ENCODE results near the gene MARK3.
A peak's percentile ranks its signal among the peaks of the same experiment; 100 is the strongest.

MARK3 gene

DNA sequence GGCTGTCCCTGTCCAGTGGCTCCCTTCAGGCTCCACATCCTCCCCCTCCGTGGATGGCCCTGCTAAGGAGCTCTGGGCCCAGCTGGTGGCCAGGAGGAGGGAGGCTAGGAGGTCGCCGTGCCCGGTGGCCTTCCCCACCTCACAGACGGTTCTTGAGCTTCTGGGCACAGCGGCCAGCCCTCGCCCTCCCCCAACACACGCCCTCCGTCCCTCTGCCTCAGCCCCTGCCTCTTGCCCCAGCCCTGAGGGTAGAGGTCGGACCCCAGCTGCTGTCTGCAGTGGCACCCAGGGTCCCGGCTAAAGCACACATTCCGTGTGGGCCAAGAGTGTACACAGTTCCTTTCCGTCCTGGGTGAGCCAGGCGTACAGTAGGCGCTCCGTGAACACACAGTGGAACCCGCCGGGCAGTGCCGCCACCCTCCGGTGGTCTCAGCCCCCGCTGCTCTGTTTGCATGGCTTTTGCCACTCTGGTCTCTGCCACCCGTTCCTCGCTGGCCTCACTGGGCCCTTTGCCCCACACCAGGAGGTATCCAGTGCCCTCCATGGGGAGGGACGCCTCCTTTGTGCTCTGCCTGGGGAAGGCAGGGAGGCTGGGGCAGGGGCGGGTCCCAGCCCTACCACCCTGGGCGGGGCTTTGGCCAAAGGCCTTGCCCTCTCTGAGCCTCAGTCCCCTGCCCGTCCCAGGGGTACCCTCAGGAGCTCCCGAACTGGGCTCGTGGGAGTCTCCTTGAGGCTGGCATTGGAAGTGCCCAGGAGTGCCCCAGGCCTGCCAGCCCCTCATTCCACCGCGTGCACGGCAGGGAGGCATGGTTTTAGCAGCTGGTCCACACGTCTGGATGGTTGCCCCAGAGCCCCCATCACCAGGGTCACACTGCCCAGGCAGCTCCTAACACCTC is 156.7 kb downstream of the MARK3 start:
- DNase-seq, result no peak

DNA sequence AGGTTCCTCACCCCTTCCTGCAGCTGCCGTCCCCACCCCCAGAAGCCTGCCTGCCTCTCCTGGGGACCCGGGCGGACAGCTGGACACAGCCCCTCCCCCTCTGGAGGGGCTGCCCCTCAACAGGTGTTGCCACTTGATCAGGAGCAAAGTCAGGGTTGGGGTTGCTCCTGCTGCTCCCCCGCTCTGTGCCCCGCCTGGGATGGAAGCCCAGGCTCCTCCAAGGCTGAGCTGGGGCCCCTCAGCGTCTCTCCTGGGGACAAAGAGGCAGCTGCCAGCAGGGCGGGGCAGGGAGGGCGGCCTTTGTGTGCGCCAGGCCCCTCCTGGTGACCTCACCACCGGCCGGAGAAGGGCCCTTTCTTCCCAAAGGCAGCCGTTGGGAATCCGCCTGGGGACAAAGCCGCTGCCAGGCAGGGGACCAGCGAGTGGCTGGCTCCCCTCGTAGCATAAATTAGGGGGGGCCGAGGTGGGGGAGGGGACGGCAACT is 157.4 kb downstream of the MARK3 start:
- no peak for DNase-seq

DNA sequence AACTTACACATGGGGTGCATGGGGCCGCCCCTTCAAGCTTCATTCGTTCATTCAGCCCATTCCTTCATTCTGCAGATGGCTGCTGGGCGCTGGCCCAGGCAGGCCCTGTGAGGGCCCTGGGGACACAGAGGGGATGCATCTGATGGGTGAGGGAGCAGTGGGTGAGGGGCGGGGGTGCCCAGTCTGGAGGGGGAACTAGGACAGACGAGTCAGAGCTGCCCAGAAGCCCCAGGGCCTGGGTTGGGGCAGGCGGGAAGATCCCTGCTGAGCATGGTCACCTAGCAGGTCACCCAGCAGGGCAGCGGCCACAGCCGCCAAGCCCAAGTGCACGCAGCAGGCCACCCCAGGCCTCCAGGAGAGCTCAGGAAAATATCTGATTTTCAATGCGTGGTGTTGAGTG is 157.9 kb downstream of the MARK3 start:
- no peak for DNase-seq

DNA sequence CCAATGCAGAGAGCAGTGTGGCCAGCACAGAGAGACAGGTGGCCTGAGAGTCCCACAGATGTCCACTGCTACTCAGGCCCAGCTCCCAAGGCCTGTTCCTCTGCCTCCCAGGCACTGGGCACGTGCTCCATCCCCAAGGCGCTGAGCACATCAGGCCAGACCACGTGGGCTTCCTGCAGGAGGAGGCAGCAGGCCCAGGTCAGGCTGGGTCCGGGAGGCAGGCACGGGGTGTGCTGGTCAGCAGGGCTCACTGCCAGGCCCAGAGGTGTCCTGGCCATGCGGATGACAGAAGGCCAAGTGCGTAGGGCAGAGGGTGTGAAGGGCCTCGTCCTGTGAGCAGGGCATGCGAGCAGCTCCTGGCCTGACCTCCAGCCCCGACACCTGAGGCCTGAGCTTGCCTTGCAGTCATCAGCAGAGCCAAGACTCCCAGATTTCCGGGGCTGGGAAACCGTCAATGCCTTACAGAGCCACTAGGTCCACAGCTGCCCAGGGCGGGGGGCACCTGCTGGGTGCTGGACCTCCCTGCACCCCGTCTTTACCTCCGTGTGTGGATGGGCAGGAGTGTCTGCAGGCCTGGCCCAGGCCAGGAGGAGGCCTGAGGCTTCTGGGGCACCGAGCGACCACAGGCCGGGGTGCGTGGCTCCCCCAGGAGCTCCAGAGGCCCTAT is 158.6 kb downstream of the MARK3 start:
- no peak for DNase-seq

DNA sequence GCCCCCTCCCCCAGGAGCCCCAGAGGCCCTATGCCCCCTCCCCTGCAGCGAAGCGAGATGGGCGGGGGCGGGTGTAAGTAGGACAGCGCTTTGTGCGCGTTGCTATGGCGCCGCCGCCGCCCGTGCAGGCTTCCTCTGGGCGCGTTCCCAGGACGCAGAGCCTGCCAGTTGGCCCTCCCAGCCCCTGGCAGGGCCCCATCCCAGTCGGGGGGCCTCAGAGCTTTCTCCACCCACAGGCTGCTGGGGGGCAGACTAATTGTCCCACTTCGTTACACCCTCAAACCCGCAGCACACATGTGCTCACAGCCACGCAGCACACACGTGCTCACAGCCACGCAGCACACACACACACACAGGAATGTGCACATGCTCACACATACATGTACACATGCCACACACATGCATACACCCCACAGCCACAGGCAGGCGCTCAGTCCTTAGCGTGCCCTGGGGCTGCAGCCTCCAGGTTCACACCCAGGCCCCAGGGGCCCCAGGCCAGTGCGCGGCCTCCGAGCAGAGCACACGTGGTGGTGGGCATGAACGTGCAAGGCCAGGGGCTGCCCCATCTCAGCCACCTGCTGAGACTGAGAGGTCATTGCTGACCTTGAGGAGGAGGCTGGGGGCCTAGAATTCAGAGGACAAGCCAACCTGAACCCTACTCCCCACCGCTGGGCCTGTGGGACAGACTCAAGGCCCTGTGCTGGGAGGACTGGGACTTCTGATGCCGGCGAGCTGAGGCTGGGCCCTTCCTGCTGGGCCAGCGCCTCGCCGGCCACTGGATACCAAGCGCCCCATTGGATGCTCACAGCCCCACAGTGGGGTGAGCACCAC is 159.4 kb downstream of the MARK3 start:
- DNase-seq, result no peak

DNA sequence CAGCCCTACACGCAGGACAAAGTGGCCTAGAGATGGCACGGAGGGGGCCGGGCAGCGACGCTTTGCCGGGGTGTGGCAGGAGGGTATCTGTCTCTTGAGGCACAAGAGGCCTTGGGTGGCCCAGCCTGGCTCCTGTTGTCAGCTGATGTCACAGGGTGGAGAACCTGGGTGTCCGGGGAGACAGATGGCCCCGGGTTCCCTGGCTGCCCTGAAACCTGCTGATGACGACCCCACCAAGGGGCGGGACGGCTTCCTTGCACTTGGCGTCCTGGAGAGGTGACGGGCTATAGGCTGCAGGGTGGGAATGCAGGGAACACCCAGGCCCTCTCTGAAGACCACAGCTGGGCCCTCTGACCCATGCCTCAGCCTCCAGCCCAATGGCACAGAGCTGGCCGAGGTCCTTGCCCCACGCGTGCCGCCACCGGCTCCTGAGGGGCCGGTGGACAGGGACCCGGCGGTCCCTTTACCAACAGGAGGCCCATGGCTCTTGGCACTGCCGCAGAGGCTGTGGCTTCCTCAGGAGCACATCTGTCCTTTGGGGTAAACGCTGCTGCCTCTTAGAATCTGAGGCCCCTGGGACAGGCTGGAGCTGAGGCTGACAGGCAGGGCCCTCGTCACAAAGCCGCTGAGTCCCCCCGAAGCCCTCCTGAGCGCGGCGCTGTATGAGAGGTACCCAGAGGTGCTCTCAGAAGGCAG is 160.2 kb downstream of the MARK3 start:
- no peak for DNase-seq

DNA sequence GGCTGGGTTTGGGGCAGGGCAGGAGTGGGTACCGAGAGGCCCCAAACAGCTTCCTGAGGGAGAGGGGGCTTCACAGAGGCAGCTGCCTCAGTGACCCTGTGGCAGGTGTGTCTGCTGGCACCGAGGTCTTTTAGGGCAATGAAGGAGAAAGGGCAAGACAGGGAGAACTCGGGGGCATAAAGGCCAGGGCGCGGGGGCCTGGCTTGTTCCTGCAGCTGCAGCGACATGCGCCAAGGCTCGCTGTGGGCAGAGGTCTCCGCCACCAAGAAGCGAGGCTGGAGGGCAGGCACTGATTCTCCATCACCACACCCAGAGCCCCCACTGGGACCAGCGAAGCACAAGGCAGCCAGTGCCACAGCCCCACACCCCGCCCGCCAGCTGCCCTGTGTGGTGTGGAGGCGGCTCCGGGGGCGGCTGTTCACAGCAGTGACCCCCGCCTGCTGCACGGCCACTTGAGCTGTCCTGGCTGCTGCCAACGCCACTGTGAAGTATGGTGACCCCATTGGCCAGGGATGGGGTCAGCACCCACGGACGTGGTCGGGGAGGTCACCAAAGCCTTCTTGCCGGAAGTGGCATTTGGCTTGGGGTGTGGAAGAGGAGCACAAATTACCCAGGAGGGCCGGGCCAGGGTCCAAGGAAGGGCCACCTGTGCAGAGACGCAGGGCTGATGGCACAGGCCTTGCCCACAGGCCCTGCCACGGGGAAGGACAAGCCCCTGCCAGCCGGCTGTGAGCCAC is 160.9 kb downstream of the MARK3 start:
- DNase-seq, result no peak

DNA sequence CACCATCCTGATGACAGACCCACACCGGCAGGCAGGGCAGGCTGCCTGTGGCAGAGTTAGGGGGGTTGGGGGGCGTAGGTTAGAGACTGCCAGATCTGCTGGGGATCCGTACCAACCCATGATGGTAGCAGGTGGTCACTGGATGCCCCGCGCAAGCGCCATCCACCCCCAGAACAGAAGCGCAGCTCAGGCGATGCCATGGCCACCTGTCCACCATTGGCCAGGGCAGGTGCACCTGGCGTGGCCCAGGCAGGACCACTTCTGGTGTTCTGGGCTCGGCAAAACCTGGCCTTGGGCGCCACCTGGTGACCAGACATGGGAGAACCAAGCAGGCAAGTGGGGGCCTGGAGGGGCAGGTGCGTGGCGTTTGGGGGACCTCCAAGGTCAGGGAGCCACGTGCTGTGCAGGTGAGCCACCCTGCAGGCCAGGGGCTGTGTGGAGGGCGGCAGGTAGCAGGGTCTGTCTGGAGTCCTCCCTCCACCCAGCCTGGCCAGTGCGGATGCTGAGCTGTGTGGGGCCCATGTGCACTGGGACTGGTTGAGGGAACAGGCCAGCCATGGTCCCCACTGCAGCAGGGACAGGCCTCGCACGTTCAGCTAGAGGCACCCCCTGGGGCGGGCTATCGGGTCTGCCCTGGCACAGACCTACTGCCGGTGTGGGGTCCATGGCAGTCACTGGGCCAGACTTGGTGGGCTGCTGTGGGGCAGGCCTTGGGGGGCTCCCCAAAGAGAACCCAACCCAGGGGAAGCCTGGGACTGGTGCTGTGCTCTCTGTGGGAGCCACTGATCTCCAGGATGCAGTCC is 161.6 kb downstream of the MARK3 start:
- peak; percentile 85 for DNase-seq

DNA sequence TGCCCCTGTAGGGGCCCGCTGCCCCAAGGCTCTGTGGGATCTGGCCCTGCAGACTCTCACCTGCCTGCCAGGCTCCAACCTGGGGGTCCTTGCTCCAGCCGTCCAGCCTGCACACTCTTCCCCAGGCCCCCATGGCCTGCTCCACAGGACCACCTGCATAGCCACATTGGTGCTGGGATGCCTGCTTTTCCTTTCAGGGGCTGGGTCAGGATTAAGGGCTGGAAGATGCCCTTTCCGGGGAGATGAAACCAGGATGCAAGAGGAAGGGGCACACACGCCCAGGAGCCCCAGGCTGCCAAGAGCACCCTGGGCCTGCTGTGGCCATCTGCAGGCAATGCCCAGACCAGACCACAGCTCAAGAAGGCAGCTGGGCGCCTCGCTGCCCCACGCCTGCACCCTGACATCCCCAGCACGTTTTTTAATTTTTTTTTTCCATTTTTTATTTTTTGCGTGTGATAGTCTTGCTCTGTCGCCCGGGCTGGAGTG is 162.3 kb downstream of the MARK3 start:
- no peak for DNase-seq

DNA sequence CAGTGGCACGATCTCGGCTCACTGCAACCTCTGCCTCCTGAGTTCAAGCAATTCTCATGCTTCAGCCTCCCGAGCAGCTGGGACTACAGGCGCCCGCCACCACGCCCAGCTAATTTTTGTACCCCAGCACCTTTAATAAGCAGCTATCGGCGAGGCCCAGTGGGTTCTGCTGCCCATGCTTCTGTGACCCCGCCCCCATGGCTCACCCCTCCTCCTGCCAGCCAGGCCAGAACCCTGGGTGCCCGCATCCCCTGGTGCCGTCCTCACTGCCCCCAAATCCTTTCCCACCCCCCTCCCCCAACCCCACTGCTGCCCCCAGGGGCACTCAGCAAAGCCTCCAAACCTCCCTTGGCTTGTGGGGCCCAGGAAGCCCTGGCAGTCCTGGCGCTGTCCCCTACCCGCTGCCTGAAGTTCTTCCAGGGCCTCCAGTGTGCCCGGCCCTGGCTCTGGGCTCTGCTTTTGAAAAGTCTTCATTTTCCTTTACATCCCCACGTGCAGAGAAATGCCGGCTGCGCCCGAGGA is 162.8 kb downstream of the MARK3 start:
- no peak for DNase-seq

DNA sequence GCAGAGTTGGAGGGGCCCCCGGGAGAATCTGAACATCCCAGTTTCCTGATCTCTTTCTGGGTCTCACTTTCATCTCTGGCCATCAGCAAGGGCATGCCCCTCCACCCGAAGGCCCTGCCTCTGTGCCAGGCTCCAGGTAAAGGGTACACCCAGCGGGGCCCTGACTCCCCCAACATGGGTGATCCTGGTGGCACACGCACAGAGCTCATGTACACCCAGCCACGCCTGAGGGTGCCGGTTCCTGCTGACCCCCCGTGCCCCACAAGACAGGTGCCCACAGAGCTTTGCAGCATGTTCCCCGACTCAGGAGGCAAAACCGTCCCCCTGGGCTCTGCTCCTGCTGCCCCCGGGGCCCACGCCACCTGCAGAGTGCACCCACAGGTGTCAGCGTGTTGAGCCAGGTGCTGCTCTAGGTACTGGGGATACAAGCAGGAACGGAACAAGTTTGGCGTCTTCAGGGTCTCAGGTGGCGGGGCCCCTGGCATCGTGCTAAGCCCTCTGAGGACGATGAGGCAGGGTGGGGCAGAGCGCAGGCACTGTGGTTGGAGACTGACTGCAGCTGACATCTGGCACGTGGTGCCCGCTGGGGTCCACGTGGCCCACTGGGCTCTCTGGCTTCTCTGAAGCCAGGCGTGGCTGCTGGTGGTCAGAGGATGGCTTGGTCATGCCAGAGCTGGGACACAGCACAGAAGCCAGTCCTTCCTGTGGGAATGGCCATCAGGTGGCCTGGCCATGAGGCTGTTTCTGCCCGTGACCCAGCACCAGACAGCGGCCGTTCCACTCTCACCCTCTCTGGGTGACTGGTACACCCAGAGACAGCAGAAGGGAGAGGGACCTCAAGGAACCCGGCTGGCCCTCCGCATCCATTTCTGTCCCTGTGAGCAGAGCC is 163.5 kb downstream of the MARK3 start:
- DNase-seq, result no peak

DNA sequence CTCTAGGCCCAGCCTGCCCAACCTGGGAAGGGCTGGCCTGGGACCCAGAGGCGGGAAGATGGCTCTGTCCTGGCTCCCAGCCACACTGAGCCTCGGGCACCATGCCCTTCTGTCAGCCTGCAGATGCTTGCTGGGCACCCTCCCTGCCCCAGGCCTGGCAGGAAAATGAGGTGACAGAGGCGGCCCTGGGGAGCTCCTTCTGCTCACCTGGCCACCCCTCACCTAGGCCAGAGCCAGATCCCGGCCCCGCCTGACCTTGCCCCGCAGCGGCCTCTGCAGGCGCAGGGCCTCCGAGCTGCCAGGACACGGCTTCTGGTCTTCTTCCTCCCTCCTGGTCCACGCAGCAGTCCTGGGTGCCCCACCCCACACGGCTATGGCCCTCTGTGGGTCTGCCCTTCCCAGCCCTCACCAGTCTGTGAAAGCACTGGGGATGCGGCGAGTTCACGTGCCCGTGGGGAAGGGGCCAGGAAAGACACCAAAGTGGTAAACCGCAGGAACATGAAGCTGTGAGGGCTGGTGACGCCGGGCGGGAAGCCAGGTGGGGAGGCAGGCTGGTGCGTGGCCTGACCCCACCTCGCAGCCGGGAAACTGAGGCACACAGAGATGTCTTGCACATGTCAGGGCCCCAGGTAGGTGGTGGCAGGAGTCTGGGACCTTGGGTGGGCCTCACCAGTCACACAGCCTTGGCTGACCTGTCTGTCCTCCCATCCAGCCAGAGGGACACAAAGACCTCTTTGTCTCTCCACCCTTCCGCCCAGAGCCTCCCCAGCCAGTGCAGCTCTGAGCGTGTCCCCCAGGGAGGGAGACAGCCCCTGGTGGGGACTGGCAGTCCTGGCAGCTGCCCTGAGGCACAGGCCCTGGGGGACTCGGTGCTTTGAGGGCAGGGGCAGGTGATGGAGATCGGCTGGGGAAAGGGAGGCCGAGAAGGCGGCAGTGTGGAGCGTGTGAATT is 164.4 kb downstream of the MARK3 start:
- no peak for DNase-seq

DNA sequence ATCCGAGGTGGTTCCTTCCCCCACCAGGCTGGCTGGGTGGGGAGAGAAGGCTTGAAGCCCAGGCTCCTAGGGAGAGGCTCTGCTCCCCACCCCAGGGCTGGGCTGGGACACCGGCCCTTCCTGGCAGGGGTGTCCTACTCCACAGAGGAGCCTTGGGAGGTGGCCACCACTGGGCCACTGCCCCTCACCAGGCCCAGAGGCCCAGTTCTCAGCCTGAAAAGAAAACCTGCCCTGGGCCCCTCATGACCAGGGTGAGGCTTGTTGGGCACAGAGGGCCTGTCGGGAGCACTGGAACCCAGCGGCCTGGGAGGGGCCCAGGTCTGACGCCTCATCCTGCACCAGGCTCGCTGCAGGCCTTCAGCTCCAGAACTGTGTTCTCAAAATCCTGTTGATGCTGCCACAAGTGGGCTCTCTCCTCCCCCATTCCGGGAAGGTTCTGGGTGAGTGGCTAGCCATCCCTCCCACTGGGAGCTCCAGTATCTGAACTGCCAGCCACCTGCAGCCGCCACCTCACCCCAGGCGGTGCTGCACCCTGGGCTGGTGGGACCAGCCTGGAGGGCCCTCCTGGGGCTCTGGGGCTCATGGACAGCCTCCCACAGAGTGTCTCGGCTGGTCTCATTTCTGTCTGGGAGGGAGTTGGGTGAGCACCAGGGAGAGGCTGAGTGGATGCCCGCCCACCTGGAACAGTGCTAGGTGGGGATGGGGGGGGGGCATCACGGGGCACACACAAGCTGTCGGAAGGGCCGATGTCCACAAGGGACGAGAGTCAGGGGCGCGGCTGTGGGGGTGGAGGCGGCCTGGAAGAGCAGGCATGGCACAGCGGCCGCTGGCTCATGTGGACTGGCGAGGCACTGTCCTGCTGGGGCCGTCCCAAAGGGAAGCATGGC is 165.5 kb downstream of the MARK3 start:
- no peak for DNase-seq

DNA sequence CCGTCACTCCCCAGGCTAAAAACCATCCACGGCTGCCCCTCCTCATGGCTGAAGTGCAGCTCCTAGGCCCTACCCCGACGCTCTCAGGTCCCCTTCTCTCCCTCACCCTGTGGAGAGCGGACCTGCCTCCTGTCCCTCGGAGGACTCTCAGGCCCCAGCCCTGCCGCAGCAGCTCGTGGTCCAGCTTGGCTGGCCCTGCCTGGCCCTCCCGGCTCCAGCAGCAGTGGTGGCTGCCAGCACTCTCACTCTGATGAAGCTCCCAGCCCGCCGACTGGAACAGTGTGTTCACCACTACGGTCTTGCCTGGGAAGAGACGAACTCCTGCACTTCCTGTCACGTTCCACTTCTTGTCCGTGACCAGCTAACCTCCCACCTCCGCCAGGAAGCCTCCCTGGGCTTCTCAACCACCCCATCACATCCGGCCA is 166.1 kb downstream of the MARK3 start:
- DNase-seq, result no peak

DNA sequence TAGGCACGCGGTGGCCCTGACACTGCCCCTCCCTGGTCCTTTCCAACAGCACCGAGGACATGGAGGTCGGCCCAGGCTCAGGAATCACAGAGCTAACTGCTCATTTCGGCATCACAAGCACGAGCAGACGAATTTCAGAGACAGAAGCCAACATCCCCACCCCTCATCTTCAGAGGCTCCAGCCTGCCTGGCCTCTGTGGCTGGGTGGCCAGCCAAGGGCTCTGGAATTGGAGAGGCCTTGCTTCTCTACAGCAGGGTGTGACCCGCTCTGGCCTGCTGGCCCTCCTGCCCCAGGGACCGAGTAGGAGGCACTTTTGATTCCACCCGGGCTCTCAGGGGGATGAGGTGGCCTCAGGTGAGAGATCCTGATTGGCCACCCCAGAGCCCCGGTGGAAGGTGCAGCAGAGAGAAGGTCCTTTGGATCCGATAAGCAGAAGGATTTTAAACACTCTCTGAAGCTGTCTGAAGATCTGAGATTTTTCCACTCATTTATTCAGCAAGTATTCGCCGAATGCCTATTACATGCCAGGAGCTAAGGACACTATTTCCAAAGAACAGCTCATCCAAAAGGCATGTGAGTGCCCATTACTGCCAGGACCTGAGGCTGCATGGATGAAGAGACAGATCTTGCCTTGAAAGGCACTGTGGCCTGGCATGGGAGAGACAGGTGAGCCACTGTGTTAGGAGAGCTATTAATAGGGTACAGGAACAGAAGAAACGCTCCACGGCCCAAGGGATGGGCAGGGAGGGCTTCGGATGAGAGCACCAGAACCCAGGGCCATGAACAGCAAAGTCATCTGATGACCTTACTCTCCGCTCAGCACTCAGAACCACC is 167.0 kb downstream of the MARK3 start:
- DNase-seq, result no peak

DNA sequence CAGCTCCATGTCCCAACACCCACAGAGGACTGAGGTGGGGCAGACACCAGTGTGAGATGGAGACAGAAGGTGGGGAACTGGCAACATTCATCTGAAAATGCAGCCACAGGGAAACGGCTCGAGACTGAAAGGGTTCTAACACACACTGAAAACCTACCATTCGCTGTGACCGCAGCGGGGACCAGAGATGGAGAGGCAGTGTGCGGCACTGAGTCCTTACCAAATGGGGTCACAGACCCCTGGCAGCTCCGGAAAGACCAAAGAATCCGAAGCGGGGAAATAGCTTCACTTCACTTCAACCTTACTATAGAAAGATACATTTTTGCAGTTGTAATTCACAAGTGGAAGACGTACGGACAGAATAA is 167.6 kb downstream of the MARK3 start:
- no peak for DNase-seq
